ENCODE results near the gene SYK.
A peak's percentile ranks its signal among the peaks of the same experiment; 100 is the strongest.
"Not testable (repeated sequence)": the region's sequence is repeated elsewhere in the genome, so short reads cannot be mapped to it uniquely, and the experiment has no call there.

Gene SYK

DNA sequence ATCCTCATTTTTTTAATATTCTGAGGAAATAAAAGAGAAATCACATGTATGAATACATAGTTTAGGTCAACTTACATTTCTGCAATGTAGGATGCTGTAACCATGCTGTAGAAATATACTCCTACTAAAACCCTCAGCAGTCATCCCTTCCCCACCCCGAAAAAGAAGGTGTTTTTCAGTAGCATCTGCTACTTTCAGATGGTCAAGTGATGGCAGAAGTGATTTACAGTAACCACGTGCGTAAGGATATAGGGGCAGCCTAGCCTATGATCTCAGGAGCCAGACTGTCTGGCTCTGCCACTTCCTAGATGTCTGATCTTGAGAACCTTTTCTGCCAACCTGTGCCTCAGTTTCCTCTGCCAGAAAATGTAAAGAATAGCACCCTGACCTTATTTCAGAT is 26.0 kb upstream of the SYK start:
- H3K4me1 ChIP-seq (ENCODE audit: insufficient read depth, low read length): peaks cover 15% of the 10 kb centered on the region; the same call in 1 of the 2 replicates
- H3K36me3 ChIP-seq (ENCODE audit: insufficient read depth, low read length): no peaks in the 10 kb centered on the region
- H3K27ac ChIP-seq (ENCODE audit: low read depth, low read length): no peak overlapping the region
- no peak overlapping the region for H3K4me3 ChIP-seq (ENCODE audit: low read length)
- H3K9me3 ChIP-seq (ENCODE audit: insufficient read depth, low read depth, low read length): peaks cover 1% of the 10 kb centered on the region; the same call in 1 of the 2 replicates
- WGBS: 77% methylated on average over 3 of the region's 3 CpGs
- H3K27me3 ChIP-seq (ENCODE audit: insufficient read depth, low read length): no peaks in the 10 kb centered on the region
- no peak overlapping the region for H3K9ac ChIP-seq (ENCODE audit: low read depth, low read length)

DNA sequence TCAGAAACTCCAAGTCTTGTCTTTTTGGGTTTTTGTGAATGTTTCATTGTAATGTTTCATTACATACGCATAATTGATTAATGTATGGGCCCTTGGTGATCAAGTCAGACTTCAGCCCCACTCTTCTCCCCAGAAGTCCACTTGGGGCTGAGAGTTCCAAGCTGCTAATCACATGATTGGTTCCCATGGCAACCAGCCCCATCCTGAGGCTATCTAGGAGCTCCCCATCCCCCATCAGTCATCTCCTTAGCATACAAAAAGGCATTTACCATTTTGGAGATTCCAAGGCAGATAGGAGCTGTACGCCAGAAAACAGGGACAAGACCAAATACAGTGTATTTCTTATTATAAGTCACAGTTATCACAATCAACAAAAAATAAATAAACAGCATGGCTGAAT is 22.9 kb upstream of the SYK start:
- H3K36me3 ChIP-seq (ENCODE audit: insufficient read depth, low read length): no peaks in the 10 kb centered on the region
- no peak overlapping the region for H3K4me3 ChIP-seq (ENCODE audit: low read length)
- H3K27me3 ChIP-seq (ENCODE audit: insufficient read depth, low read length): no peaks in the 10 kb centered on the region
- peaks cover 26% of the 10 kb centered on the region for H3K4me1 ChIP-seq (ENCODE audit: insufficient read depth, low read length)
- no peaks in the 10 kb centered on the region for H3K9me3 ChIP-seq (ENCODE audit: insufficient read depth, low read depth, low read length)
- no peak overlapping the region for H3K27ac ChIP-seq (ENCODE audit: low read depth, low read length)
- H3K9ac ChIP-seq (ENCODE audit: low read depth, low read length): no peak overlapping the region
- 95% methylated on average over 2 of the region's 2 CpGs for WGBS

DNA sequence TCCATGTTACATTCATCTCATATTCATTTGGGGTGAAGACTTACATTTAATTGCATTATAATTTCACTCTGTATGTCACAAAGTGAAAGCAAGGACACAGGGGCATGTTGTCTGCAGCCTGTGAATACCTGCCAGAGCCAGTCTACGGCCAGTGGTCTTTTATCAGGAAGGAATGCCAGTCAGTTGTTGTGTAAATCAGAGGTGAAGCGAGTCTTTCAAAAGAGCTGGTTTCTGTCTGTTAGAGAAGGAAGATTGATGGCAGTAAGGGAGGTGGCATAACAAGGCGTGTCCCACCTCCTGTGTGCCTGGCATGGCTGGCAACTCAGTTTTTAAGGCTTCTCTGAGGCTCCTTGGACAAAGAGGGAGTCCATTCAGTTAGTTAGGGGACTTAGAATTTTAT is 18.1 kb upstream of the SYK start:
- Histone ChIP-seq H3K9me3 (ENCODE audit: insufficient read depth, low read depth, low read length) (no peaks in the 10 kb centered on the region), H3K27me3 (ENCODE audit: insufficient read depth, low read length) (no peaks in the 10 kb centered on the region), H3K9ac (ENCODE audit: low read depth, low read length) (no peak overlapping the region), H3K27ac (ENCODE audit: low read depth, low read length) (peak overlapping the region; percentile 37; the same call in 1 of the 2 replicates), H3K36me3 (ENCODE audit: insufficient read depth, low read length) (no peaks in the 10 kb centered on the region), H3K4me1 (ENCODE audit: insufficient read depth, low read length) (peaks cover 29% of the 10 kb centered on the region), H3K4me3 (ENCODE audit: low read length) (no peak overlapping the region)
- 22% methylated on average over 3 of the region's 3 CpGs for WGBS

DNA sequence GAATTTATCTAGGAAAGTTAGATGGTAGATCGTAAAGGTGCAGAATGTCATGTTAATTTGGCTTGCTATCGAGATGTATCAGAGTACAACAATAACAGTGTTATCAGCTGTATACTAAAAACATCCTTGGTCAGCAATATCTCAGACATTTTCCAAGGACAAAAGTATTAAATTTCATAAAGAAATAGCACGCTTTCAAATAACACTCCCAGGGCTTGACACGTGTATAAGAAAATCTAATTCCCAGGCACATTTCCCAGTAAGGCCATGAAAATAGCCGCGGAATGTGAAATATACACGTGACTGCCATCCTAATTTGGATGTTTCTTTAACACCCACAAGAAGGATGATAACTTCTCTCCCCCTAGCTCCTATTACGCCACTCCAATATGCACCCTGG is 17.7 kb upstream of the SYK start:
- no peaks in the 10 kb centered on the region for H3K36me3 ChIP-seq (ENCODE audit: insufficient read depth, low read length)
- no peak overlapping the region for H3K27ac ChIP-seq (ENCODE audit: low read depth, low read length)
- H3K4me1 ChIP-seq (ENCODE audit: insufficient read depth, low read length): peaks cover 25% of the 10 kb centered on the region
- no peak overlapping the region for H3K9ac ChIP-seq (ENCODE audit: low read depth, low read length)
- 91% methylated on average over 7 of the region's 8 CpGs for WGBS
- no peaks in the 10 kb centered on the region for H3K27me3 ChIP-seq (ENCODE audit: insufficient read depth, low read length)
- H3K4me3 ChIP-seq (ENCODE audit: low read length): no peak overlapping the region
- H3K9me3 ChIP-seq (ENCODE audit: insufficient read depth, low read depth, low read length): no peaks in the 10 kb centered on the region

DNA sequence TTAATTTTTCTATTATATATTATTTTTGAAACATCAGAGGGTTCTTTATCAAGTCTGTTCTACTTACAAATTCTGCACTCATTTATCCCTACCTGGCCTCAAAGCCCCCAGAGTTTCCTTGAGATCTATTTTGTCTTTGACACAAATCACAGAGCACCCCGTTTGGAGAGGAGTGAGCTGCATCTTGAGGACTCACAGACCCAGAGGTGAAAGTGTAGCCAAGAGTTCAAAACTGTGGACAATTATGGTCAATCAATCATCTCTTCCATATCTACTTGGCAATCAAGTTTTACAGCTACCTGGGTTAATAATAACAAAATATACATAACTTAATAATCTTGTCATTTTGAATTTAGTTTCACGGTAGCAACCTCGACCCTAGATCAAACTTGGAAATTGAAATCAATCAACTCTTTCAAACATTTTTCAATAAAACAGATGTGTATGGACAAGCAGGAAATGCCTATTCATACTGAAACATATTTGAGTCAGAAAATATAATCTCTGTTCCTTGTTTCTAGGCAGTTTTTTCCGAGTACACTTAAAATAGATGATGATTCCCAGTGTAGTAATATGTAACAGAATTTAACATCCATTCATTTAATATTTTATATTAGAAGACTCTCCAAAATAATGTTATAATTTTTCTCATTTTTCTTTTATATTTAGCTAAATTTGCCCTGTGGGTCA is 13.7 kb upstream of the SYK start:
- Histone ChIP-seq H3K9me3 (ENCODE audit: insufficient read depth, low read depth, low read length) (no peaks in the 10 kb centered on the region), H3K36me3 (ENCODE audit: insufficient read depth, low read length) (no peaks in the 10 kb centered on the region), H3K4me1 (ENCODE audit: insufficient read depth, low read length) (peaks cover 12% of the 10 kb centered on the region), H3K9ac (ENCODE audit: low read depth, low read length) (no peak overlapping the region), H3K27ac (ENCODE audit: low read depth, low read length) (no peak overlapping the region), H3K4me3 (ENCODE audit: low read length) (no peak overlapping the region), H3K27me3 (ENCODE audit: insufficient read depth, low read length) (no peaks in the 10 kb centered on the region)
- 97% methylated on average over 3 of the region's 4 CpGs for WGBS

DNA sequence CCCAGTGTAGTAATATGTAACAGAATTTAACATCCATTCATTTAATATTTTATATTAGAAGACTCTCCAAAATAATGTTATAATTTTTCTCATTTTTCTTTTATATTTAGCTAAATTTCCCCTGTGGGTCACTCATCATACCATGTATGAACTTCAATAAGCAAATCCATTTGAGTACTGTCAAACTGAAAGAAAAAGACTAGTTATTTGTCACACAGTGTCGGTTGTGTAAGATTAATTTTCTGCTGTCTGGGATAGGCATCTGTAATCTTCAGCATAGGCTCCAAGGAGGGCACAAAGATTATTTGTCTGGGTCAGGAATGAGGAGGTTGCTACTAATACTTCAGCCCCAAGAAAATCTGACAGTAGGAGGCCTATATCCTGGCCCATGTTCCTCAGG is 13.1 kb upstream of the SYK start:
- H3K4me3 ChIP-seq (ENCODE audit: low read length); H3K9ac ChIP-seq (ENCODE audit: low read depth, low read length); H3K4me1 ChIP-seq (ENCODE audit: insufficient read depth, low read length); H3K27me3 ChIP-seq (ENCODE audit: insufficient read depth, low read length); H3K27ac ChIP-seq (ENCODE audit: low read depth, low read length); H3K36me3 ChIP-seq (ENCODE audit: insufficient read depth, low read length); H3K9me3 ChIP-seq (ENCODE audit: insufficient read depth, low read depth, low read length): not testable (repeated sequence)
- 91% methylated on average over 1 of the region's 1 CpG for WGBS

DNA sequence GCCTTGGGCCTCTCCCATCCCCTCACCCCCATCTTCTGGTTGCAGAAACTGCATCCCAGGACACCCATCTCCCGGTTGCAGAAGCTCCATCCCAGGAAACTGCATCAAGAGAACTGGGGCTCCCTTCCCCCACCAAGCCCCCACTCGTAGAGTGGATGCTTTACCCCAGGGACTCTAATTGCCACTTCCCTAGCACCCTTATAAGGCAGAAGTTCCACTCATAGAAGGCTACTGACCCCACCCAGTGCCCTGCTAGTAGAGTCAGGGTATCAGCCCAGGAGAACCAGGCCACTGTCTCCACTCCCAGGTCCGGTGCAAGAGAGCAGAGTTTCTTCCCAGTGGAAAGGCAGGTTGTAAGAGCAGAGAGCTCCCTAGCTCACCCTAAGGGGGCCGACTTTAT is 12.2 kb upstream of the SYK start:
- Histone ChIP-seq H3K4me3 (ENCODE audit: low read length) (no peak overlapping the region), H3K4me1 (ENCODE audit: insufficient read depth, low read length) (no peaks in the 10 kb centered on the region), H3K9ac (ENCODE audit: low read depth, low read length) (no peak overlapping the region), H3K9me3 (ENCODE audit: insufficient read depth, low read depth, low read length) (no peaks in the 10 kb centered on the region), H3K36me3 (ENCODE audit: insufficient read depth, low read length) (no peaks in the 10 kb centered on the region), H3K27ac (ENCODE audit: low read depth, low read length) (no peak overlapping the region), H3K27me3 (ENCODE audit: insufficient read depth, low read length) (no peaks in the 10 kb centered on the region)
- 94% methylated on average over 4 of the region's 4 CpGs for whole genome bisulfite sequencing

DNA sequence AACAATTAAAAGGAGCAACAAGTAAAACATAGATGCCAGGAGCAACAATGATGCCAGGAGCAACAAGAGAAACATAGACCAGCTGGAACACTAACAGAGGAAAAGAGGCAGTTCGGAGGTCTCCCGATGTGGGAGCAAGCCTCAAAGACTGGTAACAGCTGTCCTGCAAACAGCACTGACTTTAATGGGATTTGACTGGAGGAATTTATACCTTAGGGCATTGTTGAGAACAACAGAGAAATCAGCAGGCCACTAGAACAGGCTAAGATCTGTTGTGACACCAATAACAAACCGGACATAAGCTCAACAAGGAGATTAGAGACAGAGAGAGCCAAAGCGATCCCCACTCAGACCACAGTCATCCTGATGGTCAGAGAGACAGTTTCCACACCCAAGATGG is 11.8 kb upstream of the SYK start:
- WGBS: 93% methylated on average over 4 of the region's 4 CpGs
- Histone ChIP-seq H3K27me3 (ENCODE audit: insufficient read depth, low read length) (no peaks in the 10 kb centered on the region), H3K4me1 (ENCODE audit: insufficient read depth, low read length) (no peaks in the 10 kb centered on the region), H3K36me3 (ENCODE audit: insufficient read depth, low read length) (no peaks in the 10 kb centered on the region), H3K27ac (ENCODE audit: low read depth, low read length) (no peak overlapping the region), H3K9me3 (ENCODE audit: insufficient read depth, low read depth, low read length) (no peaks in the 10 kb centered on the region), H3K9ac (ENCODE audit: low read depth, low read length) (no peak overlapping the region), H3K4me3 (ENCODE audit: low read length) (no peak overlapping the region)

DNA sequence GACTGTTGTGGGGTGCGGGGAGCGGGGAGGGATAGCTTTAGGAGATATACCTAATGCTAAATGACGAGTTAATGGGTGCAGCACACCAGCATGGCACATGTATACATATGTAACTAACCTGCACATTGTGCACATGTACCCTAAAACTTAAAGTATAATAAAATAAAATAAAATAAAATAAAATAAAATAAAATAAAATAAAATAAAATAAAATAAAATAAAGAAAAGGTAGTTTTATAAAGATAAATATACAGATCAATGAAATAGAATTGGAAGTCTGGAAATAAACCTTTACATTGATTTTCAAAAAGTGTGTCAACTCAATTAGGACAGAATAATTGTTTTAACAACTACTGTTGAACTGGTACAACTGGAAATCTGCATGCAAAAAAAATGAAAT is 8.6 kb upstream of the SYK start:
- not testable (repeated sequence) for H3K27me3 ChIP-seq (ENCODE audit: insufficient read depth, low read length); H3K36me3 ChIP-seq (ENCODE audit: insufficient read depth, low read length); H3K9me3 ChIP-seq (ENCODE audit: insufficient read depth, low read depth, low read length); H3K27ac ChIP-seq (ENCODE audit: low read depth, low read length); H3K4me1 ChIP-seq (ENCODE audit: insufficient read depth, low read length); H3K9ac ChIP-seq (ENCODE audit: low read depth, low read length); H3K4me3 ChIP-seq (ENCODE audit: low read length)
- WGBS: no CpG with 5 or more reads among the region's 3 CpGs

DNA sequence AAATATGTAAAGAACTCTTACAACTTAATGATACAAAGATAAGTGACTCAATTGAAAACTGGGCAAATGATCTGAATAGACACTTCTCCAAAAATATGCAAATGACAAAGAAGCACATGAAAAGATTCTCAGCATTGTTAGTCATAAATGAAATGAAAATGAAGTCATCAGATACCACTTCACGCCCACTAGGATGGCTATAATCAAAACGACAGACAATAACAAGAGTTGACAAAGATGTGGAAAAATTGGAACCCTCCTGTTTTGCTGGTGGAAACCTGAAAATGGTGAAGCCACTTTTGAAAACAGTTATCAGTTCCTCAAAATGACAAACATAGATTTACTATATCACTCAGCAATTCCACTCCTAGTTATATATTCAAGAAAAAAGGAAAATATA is 7.9 kb upstream of the SYK start:
- Histone ChIP-seq H3K4me3 (ENCODE audit: low read length) (no peak overlapping the region), H3K9ac (ENCODE audit: low read depth, low read length) (no peak overlapping the region), H3K27ac (ENCODE audit: low read depth, low read length) (no peak overlapping the region), H3K9me3 (ENCODE audit: insufficient read depth, low read depth, low read length) (no peaks in the 10 kb centered on the region), H3K4me1 (ENCODE audit: insufficient read depth, low read length) (no peaks in the 10 kb centered on the region), H3K36me3 (ENCODE audit: insufficient read depth, low read length) (no peaks in the 10 kb centered on the region), H3K27me3 (ENCODE audit: insufficient read depth, low read length) (peaks cover 9% of the 10 kb centered on the region)
- 92% methylated on average over 2 of the region's 2 CpGs for WGBS

DNA sequence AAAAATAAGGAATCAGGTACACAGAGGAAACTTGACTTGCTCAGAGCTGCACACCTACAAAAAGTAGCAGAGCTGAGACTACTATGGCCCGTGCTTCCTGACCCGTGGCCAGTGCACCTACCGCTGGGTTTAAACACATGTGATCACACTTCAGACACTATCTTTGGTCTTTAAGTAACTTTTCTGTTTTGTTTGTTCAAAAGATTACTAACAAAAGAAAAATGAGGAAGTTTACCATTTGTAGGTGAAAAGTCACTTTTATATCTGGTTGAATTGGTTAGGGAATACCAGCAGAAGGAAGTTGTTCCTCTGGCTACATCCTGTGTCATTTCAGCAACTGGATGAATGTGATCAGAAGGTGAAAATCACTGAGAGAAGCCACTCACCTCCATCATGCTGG is 6.5 kb upstream of the SYK start:
- Histone ChIP-seq H3K9ac (ENCODE audit: low read depth, low read length) (no peak overlapping the region), H3K4me3 (ENCODE audit: low read length) (no peak overlapping the region), H3K27ac (ENCODE audit: low read depth, low read length) (no peak overlapping the region)

DNA sequence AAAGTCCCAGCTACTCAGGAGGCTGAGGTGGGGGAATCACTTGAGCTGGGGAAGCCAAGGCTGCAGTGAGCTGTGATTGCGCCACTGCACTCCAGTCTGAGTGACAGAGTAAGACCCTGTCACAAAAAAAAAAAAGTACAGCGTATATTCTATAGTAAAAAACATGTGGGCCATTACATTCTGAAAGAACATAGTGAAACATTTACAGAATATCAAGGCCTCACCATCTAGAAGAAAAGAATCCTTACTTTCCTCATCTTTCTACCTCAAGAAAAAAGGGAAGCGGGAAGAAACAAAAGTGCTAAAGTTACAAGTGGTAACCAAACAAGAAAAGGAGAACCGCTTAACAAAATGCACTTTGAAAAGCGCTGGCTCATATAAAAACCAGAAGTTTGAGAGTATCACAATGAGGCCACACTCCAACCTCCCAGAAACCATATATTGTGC is 5.7 kb upstream of the SYK start:
- H3K4me1 ChIP-seq (ENCODE audit: insufficient read depth, low read length): no peaks in the 10 kb centered on the region
- no peak overlapping the region for H3K27ac ChIP-seq (ENCODE audit: low read depth, low read length)
- no peaks in the 10 kb centered on the region for H3K9me3 ChIP-seq (ENCODE audit: insufficient read depth, low read depth, low read length)
- H3K27me3 ChIP-seq (ENCODE audit: insufficient read depth, low read length): peaks cover 29% of the 10 kb centered on the region
- no peak overlapping the region for H3K4me3 ChIP-seq (ENCODE audit: low read length)
- H3K9ac ChIP-seq (ENCODE audit: low read depth, low read length): no peak overlapping the region
- WGBS: 96% methylated on average over 5 of the region's 5 CpGs
- H3K36me3 ChIP-seq (ENCODE audit: insufficient read depth, low read length): no peaks in the 10 kb centered on the region

More for the DNA sequence above, 6.5 kb upstream of the SYK start:
- Histone ChIP-seq H3K9me3 (ENCODE audit: insufficient read depth, low read depth, low read length) (no peaks in the 10 kb centered on the region), H3K36me3 (ENCODE audit: insufficient read depth, low read length) (no peaks in the 10 kb centered on the region), H3K27me3 (ENCODE audit: insufficient read depth, low read length) (peaks cover 21% of the 10 kb centered on the region), H3K4me1 (ENCODE audit: insufficient read depth, low read length) (no peaks in the 10 kb centered on the region)
- 89% methylated on average over 3 of the region's 3 CpGs for WGBS
